ENCODE results near the gene KDM1B.

The KDM1B gene

GRCh38 chr6:18265787-18266522 lies 110.7 kb downstream of the KDM1B start:
- DNase-seq = no peak

- no peak for DNase-seq
Observed at GRCh38 chr6:18266523-18266912, 111.3 kb downstream of the KDM1B start.

DNA sequence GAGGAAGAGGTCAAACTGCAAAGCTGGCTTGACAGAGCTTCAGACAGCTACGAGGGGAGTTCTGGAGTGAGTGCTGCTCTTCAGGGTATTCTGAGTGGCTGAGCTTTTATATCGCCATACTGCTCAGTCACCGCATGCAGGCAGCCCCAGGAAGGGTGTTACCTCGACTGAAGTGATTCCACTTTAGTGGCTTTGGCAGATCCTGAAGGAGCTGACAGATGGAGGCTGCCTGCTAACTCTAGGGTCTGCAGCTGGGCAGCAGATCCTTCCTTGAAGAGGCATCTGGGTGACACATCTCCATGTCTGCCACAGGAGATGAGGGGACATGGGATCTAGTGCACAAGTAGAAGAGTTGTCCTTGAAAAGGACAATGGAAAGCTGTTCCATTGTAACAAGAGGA lies 112.8 kb downstream of the KDM1B start:
- no peak for DNase-seq

DNA sequence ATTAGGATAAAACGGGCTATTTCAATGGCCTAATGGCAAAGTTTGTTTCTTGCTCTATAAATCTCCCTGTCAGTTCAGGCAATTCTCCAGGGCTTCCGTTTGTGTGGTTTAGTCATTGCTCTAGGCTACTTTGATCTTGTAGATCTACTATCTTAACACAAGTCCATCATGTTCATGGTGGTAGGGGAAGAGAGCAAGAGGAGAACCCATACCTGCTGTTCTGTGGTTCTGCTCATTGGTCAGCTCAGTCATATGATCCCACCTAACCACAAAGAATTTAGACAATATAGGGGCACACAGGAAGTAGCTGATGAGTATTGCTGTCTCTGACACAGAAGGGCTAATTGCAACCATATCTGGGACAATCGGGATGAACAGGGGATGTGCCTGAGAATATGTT lies 114.0 kb downstream of the KDM1B start:
- no peak for DNase-seq

- DNase-seq = no peak
Observed at GRCh38 chr6:18269717-18270116, 114.5 kb downstream of the KDM1B start.

DNA sequence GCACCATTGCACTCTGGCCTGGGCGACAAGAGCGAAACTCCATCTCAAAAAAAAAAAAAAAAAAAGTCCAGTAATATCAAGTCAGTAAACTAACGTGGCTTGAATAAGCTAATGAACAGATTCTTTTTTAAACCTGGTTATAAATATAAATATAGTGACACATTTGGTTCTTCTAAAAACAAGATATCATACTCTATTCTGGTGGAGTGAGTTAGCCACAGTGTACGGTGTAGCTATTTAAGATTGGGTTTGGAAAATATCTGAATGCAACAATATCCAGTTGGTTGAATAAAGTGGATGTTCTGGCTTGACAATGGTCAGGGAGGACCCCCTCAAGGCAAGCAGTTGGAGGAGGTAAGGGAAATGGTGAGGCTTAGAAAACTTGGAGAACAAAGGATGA lies 115.0 kb downstream of the KDM1B start:
- no peak for DNase-seq

Data from RPMI8226 (cell line).